Tongue (tissue), 2 donors: ENCODE measurements around the gene DYDC1. TPM values are rescaled to one million over a fixed set of nuclear protein-coding genes. Genes with fewer than 3 reads are reported as not detected.
"Not testable (repeated sequence)": the region's sequence is repeated elsewhere in the genome, so short reads cannot be mapped to it uniquely, and the experiment has no call there.

Experiments
- DNase-seq: peaks from one replicate; pipeline ENCODE4 v3.0.0-alpha.2; 2015
- total RNA-seq: library from RNA; depleted of rRNA; stranded (reverse); fragments of >200 nt; gene quantifications from one replicate; pipeline ENCODE4 v1.2.3, GENCODE V29; 2014

DYDC1 gene
- total RNA-seq: not detected

DNA sequence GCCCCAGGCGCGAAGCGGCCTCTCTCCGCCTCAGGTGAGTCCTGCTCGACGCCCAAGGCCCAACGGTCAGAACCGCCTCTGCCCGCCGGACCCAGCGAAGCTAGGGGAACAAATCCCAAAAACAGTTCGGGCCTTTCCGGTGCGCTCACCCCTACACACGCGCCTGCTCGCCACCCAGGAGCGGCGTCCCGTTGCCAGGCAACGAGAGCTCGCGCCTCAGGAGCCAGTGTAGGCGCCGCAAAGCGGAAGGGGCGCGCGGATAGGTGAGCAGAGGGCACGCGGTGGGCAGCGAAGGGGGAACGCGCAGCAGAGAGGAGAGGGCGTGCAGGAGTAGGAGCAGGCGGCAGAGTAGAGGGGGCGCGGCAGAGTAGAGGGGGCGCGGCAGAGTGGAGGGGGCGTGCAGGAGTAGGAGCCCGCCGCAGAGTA lies at the start of gene DYDC1, which contains the start of gene DYDC2:
TSS of gene DYDC1 (minus strand) at position 193 of the 426 bp plus-strand sequence. CDS start 4,154 bp downstream, outside the sequence.
TSS of gene DYDC2 (plus strand) at position 219 of the 426 bp plus-strand sequence. CDS start 5,663 bp downstream, outside the sequence.
- DNase-seq: peak; percentile 74

DNA sequence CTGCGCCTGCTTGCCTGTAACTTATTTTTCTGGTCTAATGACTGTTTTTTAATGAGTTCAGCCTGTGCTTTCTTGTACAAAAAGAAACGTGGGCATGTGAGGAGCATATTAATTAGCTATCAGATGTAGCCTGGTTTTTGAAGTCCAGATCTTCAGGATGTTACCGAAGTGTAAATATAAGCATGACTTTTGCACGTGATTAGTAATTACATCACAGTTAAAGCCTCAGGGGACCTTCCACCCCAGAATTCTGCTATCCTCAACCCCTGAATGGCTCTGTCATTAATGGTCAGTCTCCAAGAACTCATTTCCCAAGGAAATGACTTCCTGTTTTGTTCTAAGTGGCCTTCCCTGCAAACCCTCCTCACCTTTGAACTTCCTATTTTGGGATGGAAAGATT lies 49.6 kb upstream of the DYDC1 start:
- no peak for DNase-seq

DNA sequence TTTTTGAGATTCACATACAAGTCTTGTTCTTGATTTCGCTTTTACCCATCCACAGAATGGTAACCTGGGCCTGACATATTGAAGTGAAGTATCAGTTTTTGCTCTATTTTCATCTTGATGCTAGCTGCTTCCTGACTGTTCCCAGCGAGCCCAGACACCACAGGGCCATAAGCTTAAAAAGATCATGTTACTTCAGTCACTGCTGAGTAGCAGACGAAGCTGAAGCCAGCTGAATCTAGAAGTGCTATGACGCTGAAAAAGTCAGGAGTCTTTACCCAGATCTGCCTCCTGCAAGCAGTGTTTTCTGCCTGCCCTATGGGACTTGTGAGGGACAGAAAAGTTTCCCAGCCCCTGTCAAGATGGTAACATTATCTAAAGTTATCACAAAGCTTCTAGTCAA lies 49.1 kb upstream of the DYDC1 start:
- DNase-seq: peak; percentile 82

DNA sequence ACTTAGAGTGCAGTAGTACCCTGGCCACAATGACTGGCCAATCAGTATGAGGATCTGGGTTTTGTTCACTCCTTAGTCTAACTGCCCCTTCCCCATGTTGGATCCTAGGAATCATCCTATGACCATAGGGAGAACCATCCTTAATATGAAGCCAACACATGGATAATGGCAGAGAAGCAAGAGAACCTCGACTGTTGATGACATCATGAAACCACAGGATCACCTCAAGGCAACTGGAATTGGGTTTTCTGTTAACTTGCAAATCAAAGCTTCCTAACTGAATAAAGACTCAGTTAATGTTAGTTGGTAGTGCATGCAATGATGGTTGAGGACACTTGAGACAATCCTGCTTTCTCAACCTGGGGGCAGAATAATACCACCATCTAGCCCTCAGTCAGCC lies 48.5 kb upstream of the DYDC1 start:
- no peak for DNase-seq

DNA sequence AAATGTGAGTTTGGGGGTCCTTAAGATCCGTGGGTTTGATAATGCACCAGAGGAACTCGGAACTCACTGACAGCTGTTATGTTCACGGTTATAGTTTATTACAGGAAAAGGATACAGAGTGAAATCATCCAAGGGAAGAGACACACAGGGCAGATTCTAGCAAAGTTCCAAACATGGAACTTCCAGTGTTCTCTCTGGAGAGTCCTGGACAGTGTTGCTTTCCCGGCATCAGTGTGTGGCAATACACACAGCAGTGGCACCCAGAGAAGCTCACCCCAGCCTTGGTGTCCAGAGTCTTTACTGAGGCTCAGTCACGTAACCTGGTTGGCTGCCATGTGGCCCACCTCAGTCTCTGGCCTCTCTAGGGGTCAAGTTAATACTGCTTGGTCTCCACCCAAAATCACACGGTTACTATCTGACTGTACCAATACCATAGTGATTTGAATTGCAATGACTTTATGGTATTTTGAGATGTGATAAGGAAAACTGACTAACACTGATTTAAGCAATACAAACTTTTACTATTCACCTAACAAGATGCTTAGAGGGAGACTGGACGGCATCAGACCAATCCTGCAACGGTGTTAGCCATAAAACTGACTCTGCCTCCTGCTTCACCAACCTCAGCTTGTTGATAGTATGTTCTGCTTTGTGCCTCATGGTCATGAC lies 43.7 kb upstream of the DYDC1 start:
- no peak for DNase-seq

DNA sequence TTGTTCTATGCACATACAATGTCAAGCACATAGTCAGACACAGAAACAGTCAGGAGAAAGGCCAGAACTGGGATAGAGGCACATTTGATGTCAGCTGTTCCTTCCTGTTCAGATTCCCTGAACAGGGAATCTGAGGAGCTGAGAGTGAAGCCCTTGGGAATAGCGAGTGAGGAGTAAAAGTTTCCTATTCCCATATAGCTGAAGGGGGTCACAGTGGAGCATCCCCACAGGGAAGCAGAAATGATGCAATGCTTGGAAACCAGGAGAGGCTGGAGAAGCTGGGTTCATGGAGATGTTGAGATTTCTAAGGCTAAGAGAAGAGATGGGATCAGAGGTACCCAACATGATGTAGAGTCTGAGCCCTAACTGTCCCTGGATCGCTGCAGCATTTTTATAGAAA lies 40.5 kb upstream of the DYDC1 start:
- DNase-seq: no peak

DNA sequence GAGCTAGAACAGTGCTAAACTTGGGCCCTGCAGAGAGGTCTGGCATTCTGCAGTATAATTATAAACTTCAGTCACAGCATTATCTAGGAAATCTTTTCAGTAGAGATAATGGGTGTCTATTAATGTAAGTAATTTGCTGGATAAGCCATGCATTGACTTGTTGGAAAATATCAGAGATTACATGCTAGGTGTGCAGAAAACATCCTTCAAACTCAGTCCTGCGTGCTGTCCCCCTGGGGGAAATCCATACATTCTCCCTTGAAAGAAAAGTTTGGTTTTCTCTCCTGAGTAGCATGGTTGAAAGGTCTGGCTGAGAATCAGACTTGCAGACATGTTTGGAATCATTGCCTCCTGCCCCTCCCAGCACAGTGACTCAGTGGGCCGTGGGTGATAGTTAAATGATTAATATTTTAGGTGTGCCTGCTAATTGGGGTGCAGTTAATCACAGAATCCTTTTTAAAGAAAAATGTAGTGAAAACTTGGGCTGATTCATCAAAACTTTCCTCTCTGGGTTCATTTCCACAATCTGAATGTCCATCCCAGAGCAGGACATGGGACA lies 37.9 kb upstream of the DYDC1 start:
- DNase-seq: no peak

DNA sequence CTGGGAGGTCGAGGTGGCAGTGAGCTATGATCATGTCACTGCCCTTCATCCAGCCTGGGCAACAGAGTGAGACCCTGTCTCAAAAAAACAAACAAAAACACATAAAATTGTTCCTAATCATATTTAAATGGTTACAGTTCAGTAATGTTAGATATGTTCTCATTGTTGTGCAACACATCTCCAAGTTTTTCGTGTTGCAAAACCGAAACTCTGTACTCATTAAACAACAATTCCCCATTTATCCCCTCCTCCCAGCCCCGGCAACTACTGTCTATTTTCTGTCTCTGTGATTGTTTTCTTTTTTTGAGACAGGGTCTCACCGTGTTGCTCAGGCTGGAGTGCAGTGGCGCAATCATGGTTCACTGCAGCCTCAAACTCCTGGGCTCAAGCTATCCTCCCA lies 35.7 kb upstream of the DYDC1 start:
- DNase-seq: no peak

DNA sequence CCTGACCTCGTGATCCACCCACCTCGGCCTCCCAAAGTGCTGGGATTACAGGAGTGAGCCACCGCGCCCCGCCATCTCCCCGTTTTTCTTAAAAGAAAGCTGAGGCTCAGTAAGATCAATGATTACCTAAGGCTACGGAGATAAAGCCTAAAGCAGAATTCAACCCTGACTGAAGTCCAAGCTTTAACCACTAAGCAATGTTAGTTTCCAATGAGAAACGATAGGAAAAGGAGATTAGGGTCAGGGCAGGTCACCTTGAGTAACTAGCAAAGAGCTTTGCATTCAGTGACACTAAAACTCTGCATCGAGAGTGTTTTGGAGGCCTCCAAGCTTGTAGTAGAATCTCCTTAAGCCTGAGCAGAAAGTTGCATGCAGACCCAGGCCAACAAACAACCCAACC lies 34.2 kb upstream of the DYDC1 start:
- DNase-seq: no peak

DNA sequence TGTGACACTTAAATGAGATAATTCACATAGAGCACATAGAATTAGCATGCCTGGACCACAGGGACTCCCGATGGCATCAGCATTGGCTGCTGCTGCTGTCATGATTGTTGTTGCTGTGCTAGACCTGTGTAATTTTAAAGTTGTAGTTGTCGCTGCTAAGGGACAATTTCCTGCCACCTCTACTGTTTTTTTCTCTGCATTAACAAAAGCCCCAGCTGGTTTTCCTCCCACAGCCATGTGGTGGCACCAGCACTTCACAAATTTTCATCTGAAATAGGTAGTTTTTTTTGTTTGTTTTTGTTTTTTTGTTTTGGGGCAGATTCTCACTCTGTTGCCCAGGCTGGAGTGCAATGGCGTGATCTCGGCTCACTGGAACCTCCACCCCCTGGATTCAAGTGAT lies 26.4 kb upstream of the DYDC1 start:
- DNase-seq: peak; percentile 66

DNA sequence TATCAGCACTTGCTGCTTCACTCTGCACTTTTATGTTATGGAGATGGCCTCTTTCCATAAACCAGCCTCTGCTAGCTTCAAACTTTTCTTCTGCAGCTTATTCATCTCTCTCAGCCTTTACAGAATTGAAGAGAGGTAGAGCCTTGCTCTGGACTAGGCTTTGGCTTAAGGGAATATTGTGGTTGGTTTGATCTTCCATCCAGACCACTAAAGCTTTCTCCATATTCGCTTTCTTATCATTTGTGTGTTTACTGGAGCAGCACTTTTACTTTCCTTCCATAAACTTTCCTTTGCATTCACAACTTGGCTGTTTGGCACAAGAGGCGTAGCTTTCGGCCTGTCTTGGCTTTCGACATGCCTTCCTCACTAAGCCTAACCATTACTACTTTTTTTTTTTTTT lies 23.6 kb upstream of the DYDC1 start:
- no peak for DNase-seq

DNA sequence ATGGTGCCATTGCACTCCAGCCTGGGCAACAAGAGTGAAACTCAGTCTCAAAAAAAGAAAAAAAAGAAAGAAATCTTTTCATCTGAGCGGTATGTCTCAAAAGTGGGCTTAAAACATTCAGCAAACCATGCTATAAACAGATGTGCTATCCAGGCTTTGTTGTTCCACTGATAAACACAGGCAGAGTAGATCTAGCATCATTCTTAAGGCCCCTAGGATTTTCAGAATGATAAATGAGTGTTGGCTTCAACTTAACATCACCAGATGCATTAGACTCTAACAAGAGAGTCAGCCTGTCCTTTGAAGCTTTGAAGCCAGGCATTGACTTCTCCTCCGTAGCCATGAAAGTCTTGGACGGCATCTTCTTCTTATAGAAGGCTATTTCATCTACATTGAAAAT lies 23.1 kb upstream of the DYDC1 start:
- no peak for DNase-seq

DNA sequence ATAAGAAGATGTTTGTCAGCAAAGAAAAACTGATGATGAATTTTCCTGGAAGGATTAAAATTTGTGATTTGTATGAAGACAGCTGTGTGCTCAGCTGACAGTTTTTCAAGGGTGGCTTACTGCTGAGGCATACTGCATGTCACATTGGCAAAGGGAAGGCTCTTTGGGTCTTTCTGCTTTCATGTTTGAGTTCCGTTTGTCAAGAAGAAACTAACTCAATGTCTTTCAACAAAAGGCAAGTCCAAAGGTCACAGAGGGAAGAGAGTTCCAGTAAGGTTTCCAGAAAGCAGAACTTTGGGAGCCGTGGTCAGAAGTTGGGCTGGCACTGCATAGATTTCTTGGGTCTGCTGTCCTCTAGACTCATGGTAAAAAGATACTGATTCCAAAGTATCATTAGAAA lies 16.9 kb upstream of the DYDC1 start:
- peak; percentile 43 for DNase-seq

DNA sequence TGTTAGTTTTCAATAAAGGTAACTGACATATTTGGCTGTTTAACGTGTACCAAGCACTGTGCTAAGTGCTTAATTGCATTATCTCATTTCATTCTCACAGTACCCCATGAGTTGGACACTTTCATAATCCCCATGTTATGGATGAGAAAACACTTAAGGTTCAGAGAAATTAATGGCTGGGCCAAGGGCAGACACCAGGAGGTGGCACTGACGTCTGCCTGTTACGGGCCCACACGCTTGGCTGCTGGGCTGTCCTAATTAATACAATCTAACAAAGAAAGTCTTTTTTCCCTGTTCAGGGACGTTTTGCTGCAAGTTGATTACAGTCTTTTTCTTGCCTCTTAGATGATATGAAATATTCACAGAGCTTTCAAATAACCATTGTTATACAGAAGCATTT lies 16.1 kb upstream of the DYDC1 start:
- no peak for DNase-seq

DNA sequence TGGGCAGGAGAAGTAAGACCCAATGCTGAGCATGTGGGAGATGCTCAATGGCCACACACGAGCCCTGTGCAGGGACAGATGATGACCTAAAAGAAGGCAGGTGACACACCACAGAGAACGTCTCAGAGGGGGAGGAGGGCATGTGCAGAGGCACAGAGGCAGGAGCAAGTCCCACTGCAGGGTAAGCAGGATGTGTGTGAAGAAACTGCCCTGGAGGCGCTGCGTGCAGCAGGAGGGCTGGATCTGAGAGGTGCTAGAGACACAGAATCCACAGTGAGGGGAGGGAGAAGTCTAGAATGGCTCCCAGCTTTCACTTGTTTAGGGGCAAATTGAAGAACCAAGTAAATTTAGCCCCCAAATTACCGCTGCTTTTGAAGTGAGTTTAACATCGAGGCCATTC lies 14.9 kb upstream of the DYDC1 start:
- no peak for DNase-seq

DNA sequence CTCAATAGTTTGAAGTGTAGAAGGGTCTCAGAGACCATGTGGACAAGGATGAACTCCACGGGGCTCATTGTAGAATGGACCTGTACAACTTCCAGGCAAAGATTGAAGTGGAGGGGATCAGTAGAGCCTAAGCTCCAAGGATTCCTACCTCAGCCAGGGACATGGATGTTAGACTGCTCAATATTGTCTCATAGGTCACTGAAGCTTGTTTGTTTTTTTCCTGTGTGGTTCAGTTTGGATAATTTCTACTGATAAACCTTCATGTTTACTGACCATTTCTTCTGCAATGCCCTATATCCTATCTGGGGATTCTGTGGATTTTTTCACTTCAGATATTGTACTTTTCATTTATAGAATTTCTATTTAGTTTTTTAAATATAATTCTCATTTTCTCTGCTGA lies 9.0 kb upstream of the DYDC1 start:
- no peak for DNase-seq

DNA sequence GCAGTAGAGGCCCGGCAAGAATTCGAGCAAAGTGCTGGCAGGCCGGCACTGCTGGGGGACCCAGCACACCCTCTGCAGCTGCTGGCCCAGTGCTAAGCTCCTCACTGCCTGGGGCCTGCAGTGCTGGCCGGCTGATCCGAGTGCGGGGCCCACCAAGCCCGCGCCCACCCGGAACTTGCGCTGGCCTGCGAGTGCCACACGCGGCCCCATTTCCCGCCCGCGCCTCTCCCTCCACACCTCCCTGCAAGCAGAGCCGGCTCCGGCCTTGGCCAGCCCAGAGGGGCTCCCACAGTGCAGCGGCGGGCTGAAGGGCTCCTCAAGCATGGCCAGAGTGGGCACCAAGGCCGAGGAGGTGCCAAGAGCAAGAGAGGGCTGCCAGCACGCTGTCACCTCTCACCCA lies 3.1 kb upstream of the DYDC1 start:
- no peak for DNase-seq

DNA sequence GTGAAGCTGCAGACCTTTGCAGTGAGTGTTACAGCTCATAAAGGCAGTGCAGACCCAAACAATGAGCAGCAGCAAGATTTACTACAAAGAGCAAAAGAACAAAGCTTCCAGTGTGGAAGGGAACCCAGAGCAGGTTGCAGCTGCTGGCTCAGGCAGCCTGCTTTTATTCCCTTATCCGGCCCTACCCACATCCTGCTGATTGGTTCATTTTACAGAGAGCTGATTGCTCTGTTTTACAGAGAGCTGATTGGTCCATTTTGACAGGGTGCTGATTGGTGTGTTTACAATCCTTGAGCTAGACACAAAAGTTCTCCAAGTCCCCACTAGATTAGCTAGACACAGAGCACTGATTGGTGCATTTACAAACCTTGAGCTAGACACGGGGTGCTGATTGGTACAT lies 2.4 kb upstream of the DYDC1 start:
- DNase-seq: not testable (repeated sequence)

DNA sequence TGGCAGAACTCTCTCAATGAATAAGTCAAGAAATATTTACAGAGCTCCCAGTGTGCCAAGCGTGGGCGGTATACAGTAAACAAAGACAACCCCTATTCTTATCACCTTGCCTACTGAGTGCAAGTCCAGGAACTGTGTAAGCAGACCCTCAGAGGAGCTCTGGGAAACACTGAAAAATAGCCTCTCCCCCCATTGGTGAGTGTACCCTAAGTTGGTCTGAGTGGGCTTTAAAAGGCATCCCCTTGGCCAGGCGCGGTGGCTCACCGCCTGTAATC lies 1.2 kb upstream of the DYDC1 start:
- no peak for DNase-seq

DNA sequence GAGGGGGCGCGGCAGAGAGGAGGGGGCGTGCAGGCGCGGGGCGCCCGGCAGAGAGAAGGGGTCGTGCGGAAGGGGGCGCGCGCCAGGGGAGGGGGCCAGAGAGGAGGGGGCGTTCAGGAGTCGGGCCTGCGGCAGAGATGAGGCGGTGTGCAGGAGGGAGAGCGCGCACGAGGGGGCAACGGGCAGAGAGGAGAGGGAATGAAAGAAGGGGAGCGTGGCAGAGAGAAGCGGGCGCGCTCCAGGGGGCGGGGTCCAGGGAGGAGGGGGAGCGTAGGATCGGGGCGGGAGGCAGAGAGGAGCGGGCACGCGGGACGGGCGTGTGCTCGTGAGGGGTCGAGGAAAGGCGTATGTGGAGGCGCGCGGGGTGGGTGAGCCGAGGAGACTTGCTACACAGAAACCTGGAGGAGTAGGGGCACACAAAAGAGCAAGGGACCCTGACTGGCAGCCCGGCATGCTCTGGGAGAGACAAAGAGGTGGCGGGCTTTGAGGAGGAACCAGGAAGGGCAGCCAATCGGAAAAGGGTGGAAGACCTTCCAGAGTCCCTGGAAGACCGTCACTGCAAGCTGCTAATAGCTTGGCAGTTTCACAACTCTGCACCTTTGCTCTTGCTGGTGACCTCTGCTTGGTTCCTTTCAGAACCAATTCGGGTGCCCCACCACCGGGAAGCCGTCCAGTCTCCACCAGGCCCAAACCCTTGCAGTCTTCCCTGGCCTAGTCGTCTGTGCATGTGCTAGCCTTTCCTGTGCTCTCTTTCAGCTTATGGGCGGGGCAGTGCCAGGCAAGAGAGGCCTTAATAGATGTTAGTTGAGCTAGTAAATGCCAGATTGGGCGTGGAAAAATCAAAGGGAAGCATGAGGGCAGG lies 665 bp upstream of the DYDC1 start:
- DNase-seq: peak; percentile 56

DNA sequence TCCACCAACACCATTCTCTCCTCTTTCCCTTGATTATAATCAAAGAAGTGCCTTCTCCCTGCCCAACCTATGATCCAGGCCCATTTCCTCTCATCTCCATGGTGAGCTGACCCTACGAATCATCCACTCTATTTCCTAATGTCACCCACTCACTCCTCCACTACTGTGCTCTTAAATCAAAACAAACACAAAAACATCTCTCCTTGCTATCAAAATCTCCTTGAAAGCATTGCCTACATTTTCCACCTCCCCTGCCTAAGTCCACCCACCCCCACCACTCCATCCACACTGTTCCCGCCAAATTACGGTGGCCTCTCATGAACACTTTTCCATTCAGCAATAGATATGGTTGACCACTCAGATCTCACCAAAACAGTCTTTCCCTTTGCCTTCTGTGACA lies 5.3 kb downstream of the DYDC1 start:
- DNase-seq: no peak

DNA sequence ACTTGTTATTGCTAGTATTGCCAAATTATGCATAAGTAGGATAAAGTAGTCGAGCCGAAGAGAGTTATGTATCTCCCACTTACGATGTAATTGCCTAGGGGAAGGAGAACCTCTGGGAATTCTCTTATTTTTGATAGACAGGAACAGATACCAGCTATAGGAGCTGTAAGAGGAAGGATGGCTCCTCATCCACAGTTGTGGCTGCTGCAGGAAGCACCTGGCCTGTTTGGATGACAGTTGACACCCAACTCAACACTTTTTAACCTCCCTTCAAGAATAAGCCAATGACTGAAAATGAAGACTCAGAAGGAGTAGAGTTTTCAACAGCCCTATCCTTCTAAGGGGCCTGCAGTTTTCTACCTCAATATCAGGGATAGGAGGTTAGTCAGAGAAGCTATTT lies 6.3 kb downstream of the DYDC1 start:
- DNase-seq: no peak

DNA sequence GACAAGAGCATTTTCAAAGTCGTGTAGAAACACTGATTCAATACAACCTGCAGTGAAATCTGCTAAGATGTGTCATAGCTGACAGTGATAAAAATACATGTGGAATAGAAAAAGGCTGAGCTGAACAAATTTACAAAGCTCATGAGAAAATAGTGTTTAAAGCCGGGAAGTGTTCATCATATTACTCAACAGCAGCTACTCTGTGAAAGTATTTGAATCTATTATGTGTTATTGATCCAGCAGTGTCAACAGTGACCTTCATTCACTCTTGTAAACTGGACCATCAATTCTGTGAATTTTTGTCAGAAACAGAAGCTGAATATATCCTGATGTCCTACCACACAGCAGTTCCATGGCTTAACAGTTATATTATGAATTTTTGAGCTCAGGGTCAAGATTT lies 11.6 kb downstream of the DYDC1 start:
- no peak for DNase-seq

DNA sequence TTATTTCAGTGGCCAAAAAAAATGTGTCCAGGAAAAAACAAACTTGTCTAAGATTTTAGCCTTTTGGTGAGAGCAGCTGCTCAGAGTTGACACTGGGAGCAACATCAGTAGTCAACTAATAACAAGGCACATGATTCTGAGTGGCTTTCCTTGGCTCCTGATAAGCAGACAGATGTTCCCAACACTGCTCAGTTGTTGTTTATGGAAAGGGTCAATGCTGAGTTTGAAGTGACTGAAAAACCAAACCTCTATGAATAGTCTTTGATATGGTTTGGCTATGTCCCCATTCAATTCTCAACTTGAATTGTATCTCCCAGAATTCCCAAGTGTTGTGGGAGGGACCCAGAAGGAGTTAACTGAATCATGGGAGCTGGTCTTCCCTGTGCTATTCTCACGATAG lies 12.3 kb downstream of the DYDC1 start:
- DNase-seq: no peak
